ENCODE data around the gene RASSF3. TPM values are rescaled to one million over a fixed set of nuclear protein-coding genes. Genes with fewer than 3 reads are reported as not detected.

The RASSF3 gene
- total RNA-seq, 1 experiment from 2014 or later: 30.5 TPM

- ChIA-PET CTCF (interaction anchor here (0.6 to 2.2 kb wide), 2 partner anchors 12 to 17 kb away, joined by 3 to 9 read pairs; no protein-coding TSS in a partner anchor), POLR2A (no interaction called here)
- no peaks in the 10 kb centered on the region for H3K9me3 Mint-ChIP-seq (ENCODE audit: unreplicated experiment)
- no peak for TF ChIP-seq CTCF (IDR thresholded peaks at IDR 0.05; ENCODE audit: unreplicated experiment)
- BruUV-seq (replicated peaks): no TSS peak
- no peaks in the 10 kb centered on the region for H3K36me3 Mint-ChIP-seq (ENCODE audit: insufficient read depth, unreplicated experiment)
- DNase-seq (ENCODE audit: unreplicated experiment): no peak
- no peaks in the 10 kb centered on the region for H3K27me3 Mint-ChIP-seq (ENCODE audit: insufficient read depth, unreplicated experiment)
- no peaks in the 10 kb centered on the region for H3K4me1 Mint-ChIP-seq (ENCODE audit: insufficient read depth, unreplicated experiment)
- intact Hi-C loops (cut with micrococcal nuclease): no loop called here
- no peak overlapping the region for H3K27ac Mint-ChIP-seq (ENCODE audit: low read depth, unreplicated experiment)
- H3K4me3 Mint-ChIP-seq (ENCODE audit: unreplicated experiment): no peak overlapping the region
Observed at GRCh38 chr12:64566831-64567517, 43.3 kb upstream of the RASSF3 start.

GRCh38 chr12:64567570-64567969 lies 42.7 kb upstream of the RASSF3 start:
- ChIA-PET POLR2A (no interaction called here), CTCF (interaction anchor here (0.5 to 2.2 kb wide), 2 partner anchors 18 to 130 kb away, joined by 3 to 9 read pairs; no protein-coding TSS in a partner anchor)
- intact Hi-C loops (cut with micrococcal nuclease): no loop called here
- no peak for TF ChIP-seq CTCF (IDR thresholded peaks at IDR 0.05; ENCODE audit: unreplicated experiment)
- Mint-ChIP-seq H3K9me3 (ENCODE audit: unreplicated experiment) (no peaks in the 10 kb centered on the region), H3K36me3 (ENCODE audit: insufficient read depth, unreplicated experiment) (no peaks in the 10 kb centered on the region), H3K27ac (ENCODE audit: low read depth, unreplicated experiment) (no peak overlapping the region), H3K4me1 (ENCODE audit: insufficient read depth, unreplicated experiment) (no peaks in the 10 kb centered on the region), H3K27me3 (ENCODE audit: insufficient read depth, unreplicated experiment) (no peaks in the 10 kb centered on the region), H3K4me3 (ENCODE audit: unreplicated experiment) (no peak overlapping the region)
- BruUV-seq (replicated peaks): no TSS peak
- no peak for DNase-seq (ENCODE audit: unreplicated experiment)

GRCh38 chr12:64568298-64568697 lies 42.0 kb upstream of the RASSF3 start:
- no TSS peak for BruUV-seq (replicated peaks)
- intact Hi-C loops (cut with micrococcal nuclease): no loop called here
- ChIA-PET CTCF (interaction anchor here (0.8 to 1.2 kb wide), 2 partner anchors 19 to 43 kb away, joined by 4 to 5 read pairs; no protein-coding TSS in a partner anchor), POLR2A (interaction anchor here (2.5 kb wide), 1 partner anchor 8 kb away, joined by 11 read pairs; no protein-coding TSS in a partner anchor)
- Mint-ChIP-seq H3K9me3 (ENCODE audit: unreplicated experiment) (no peaks in the 10 kb centered on the region), H3K4me3 (ENCODE audit: unreplicated experiment) (no peak overlapping the region), H3K27me3 (ENCODE audit: insufficient read depth, unreplicated experiment) (no peaks in the 10 kb centered on the region), H3K27ac (ENCODE audit: low read depth, unreplicated experiment) (no peak overlapping the region), H3K36me3 (ENCODE audit: insufficient read depth, unreplicated experiment) (no peaks in the 10 kb centered on the region), H3K4me1 (ENCODE audit: insufficient read depth, unreplicated experiment) (no peaks in the 10 kb centered on the region)
- no peak for TF ChIP-seq CTCF (IDR thresholded peaks at IDR 0.05; ENCODE audit: unreplicated experiment)
- no peak for DNase-seq (ENCODE audit: unreplicated experiment)

GRCh38 chr12:64569923-64570691 lies 40.2 kb upstream of the RASSF3 start:
- no peak overlapping the region for H3K27ac Mint-ChIP-seq (ENCODE audit: low read depth, unreplicated experiment)
- no peaks in the 10 kb centered on the region for H3K27me3 Mint-ChIP-seq (ENCODE audit: insufficient read depth, unreplicated experiment)
- H3K4me3 Mint-ChIP-seq (ENCODE audit: unreplicated experiment): no peak overlapping the region
- no TSS peak for BruUV-seq (replicated peaks)
- ChIA-PET POLR2A (interaction anchor here (0.5 to 2.5 kb wide), 2 partner anchors 9 to 57 kb away, joined by 3 to 11 read pairs; no protein-coding TSS in a partner anchor), CTCF (interaction anchor here (0.6 to 1.2 kb wide), 4 partner anchors 19 to 232 kb away, joined by 3 to 4 read pairs (median 4); no protein-coding TSS in a partner anchor)
- H3K9me3 Mint-ChIP-seq (ENCODE audit: unreplicated experiment): no peaks in the 10 kb centered on the region
- H3K4me1 Mint-ChIP-seq (ENCODE audit: insufficient read depth, unreplicated experiment): no peaks in the 10 kb centered on the region
- H3K36me3 Mint-ChIP-seq (ENCODE audit: insufficient read depth, unreplicated experiment): no peaks in the 10 kb centered on the region
- DNase-seq (ENCODE audit: unreplicated experiment): no peak
- TF ChIP-seq CTCF (IDR thresholded peaks at IDR 0.05; ENCODE audit: unreplicated experiment): no peak
- intact Hi-C loops (cut with micrococcal nuclease): no loop called here

Data from MCF 10A (cell line).